Measurements from ENCODE around the gene TNIP3. TPM values are rescaled to one million over a fixed set of nuclear protein-coding genes. Genes with fewer than 3 reads are reported as not detected.

The TNIP3 gene
- total and polyA plus RNA-seq, 9 of the 15 experiments (the other 6 are each of a cell fraction or from before 2014, with no cell fraction given) = 0.14 TPM; not detected in 8

DNA sequence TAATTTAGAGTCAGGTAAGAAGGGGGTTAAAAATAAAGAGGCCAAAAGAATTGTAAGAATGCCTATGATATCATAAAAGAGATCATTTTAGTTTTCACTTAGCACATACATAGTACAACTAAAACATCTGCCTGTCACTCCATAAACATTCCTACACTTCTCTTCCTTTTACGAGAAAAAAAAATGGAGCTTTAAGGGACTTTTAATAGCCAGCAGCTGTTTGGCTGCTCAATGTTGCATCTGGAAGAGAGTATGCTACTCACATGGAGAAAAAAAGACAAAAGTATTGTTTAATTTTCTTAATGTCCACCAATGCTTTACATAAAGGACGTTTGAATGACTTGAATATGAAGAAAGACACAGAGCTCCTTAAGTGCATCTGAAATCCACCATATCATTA, 48.7 kb upstream of the TNIP3 start:
- H2AFZ ChIP-seq (ENCODE audit: low read depth, low read length) = no peak overlapping the region
- no peaks in the 10 kb centered on the region for H3K27me3 ChIP-seq (ENCODE audit: control insufficient read depth in 2 of 2, insufficient read depth in 2 of 2, low read length in 2 of 2)
- H3K9me3 ChIP-seq (replicated peaks; ENCODE audit: control insufficient read depth, insufficient read depth, low read depth, low read length) = no peaks in the 10 kb centered on the region; the same call in 1 of the 2 replicates
- DNase-seq (ENCODE audit: extremely low read depth in 1 of 4, low spot score in 3 of 4) = no peak
- no peaks in the 10 kb centered on the region for H4K20me1 ChIP-seq (replicated peaks; ENCODE audit: control insufficient read depth, insufficient read depth, low read length)
- H3K4me1 ChIP-seq (replicated peaks in 1 of 2; ENCODE audit: control insufficient read depth in 2 of 2, insufficient read depth in 2 of 2, low read length in 2 of 2) = no peaks in the 10 kb centered on the region
- intact Hi-C loops (cut with micrococcal nuclease) = no loop called here
- CTCF ChIA-PET (ENCODE audit: low intra/inter-chr PET ratio) = no interaction called here
- TF ChIP-seq, protein P1, sequence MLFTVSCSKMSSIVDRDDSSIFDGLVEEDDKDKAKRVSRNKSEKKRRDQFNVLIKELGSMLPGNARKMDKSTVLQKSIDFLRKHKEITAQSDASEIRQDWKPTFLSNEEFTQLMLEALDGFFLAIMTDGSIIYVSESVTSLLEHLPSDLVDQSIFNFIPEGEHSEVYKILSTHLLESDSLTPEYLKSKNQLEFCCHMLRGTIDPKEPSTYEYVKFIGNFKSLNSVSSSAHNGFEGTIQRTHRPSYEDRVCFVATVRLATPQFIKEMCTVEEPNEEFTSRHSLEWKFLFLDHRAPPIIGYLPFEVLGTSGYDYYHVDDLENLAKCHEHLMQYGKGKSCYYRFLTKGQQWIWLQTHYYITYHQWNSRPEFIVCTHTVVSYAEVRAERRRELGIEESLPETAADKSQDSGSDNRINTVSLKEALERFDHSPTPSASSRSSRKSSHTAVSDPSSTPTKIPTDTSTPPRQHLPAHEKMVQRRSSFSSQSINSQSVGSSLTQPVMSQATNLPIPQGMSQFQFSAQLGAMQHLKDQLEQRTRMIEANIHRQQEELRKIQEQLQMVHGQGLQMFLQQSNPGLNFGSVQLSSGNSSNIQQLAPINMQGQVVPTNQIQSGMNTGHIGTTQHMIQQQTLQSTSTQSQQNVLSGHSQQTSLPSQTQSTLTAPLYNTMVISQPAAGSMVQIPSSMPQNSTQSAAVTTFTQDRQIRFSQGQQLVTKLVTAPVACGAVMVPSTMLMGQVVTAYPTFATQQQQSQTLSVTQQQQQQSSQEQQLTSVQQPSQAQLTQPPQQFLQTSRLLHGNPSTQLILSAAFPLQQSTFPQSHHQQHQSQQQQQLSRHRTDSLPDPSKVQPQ (CRISPR knock-in tag; IDR thresholded peaks at IDR 0.05; ENCODE audit: borderline replicate concordance) = no peak
- H3K27ac ChIP-seq (ENCODE audit: extremely low read depth, low read depth, low read length) = no peak overlapping the region
- POLR2A ChIA-PET = no interaction called here
- WGBS (ENCODE audit: insufficient coverage, low coverage, missing lambda C conversion rate) = 0% methylated on average over 2 of the region's 2 CpGs
- no peak for ATAC-seq
- H3K79me2 ChIP-seq (ENCODE audit: control insufficient read depth, insufficient read depth, low read length) = no peaks in the 10 kb centered on the region
- no peak overlapping the region for H3K4me3 ChIP-seq
- H3K9me1 ChIP-seq (ENCODE audit: control insufficient read depth, insufficient read depth, low read length) = no peaks in the 10 kb centered on the region
- in situ Hi-C loops (cut with MboI) = no loop called here
- no peak overlapping the region for H3K9ac ChIP-seq (ENCODE audit: insufficient read depth in 1 of 2, low read depth in 2 of 2, low read length in 2 of 2)
- no peaks in the 10 kb centered on the region for H3K36me3 ChIP-seq (ENCODE audit: control insufficient read depth, insufficient read depth, low read length)
- FAIRE-seq = no peak
- BruUV-seq (replicated peaks) = no TSS peak
- no peak overlapping the region for H3K4me2 ChIP-seq (ENCODE audit: insufficient read depth, low read length)

DNA sequence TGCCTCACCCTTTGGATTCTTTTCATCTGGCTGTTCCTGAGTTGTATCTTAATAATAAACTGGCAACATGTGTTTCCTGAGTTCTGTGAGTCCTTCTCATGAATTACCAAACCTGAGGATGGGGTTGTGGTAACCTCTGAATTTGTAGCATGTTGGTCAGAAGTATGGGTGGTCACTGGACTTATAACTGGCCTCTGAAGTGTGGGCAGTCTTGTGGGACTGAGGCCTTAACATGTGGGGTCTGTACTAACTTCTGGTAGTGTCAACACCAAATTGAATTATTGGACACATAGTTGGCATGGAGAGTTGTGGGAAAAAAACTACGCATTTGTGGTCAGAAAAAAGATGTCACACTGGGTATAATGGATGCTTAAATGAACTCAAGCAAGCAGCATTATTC, 45.0 kb upstream of the TNIP3 start:
- FAIRE-seq (no peak), DNase-seq (ENCODE audit: extremely low read depth in 1 of 4, low spot score in 3 of 4) (no peak), ATAC-seq (no peak)
- Histone ChIP-seq H3K79me2 (ENCODE audit: control insufficient read depth, insufficient read depth, low read length) (no peaks in the 10 kb centered on the region), H3K27ac (ENCODE audit: extremely low read depth, low read depth, low read length) (no peak overlapping the region), H3K9me3 (replicated peaks; ENCODE audit: control insufficient read depth, insufficient read depth, low read depth, low read length) (no peaks in the 10 kb centered on the region; the same call in 1 of the 2 replicates), H3K4me3 (no peak overlapping the region), H3K36me3 (ENCODE audit: control insufficient read depth, insufficient read depth, low read length) (no peaks in the 10 kb centered on the region), H4K20me1 (replicated peaks; ENCODE audit: control insufficient read depth, insufficient read depth, low read length) (no peaks in the 10 kb centered on the region), H3K9me1 (ENCODE audit: control insufficient read depth, insufficient read depth, low read length) (no peaks in the 10 kb centered on the region), H3K9ac (ENCODE audit: insufficient read depth in 1 of 2, low read depth in 2 of 2, low read length in 2 of 2) (no peak overlapping the region), H3K4me1 (replicated peaks in 1 of 2; ENCODE audit: control insufficient read depth in 2 of 2, insufficient read depth in 2 of 2, low read length in 2 of 2) (no peaks in the 10 kb centered on the region), H2AFZ (ENCODE audit: low read depth, low read length) (no peak overlapping the region), H3K4me2 (ENCODE audit: insufficient read depth, low read length) (no peak overlapping the region), H3K27me3 (ENCODE audit: control insufficient read depth in 2 of 2, insufficient read depth in 2 of 2, low read length in 2 of 2) (no peaks in the 10 kb centered on the region)
- POLR2A ChIA-PET = no interaction called here
- intact Hi-C loops (cut with micrococcal nuclease) = no loop called here
- 0% methylated on average over 1 of the region's 1 CpG for WGBS (ENCODE audit: insufficient coverage, low coverage, missing lambda C conversion rate)
- no TSS peak for BruUV-seq (replicated peaks)
- in situ Hi-C loops (cut with MboI) = no loop called here
- CTCF ChIA-PET (ENCODE audit: low intra/inter-chr PET ratio) = no interaction called here
- no peak for TF ChIP-seq SREBF2 (CRISPR knock-in tag; IDR thresholded peaks at IDR 0.05)
- TF ChIP-seq NFRKB (IDR thresholded peaks at IDR 0.05; ENCODE audit: low read depth) = no peak
- TF ChIP-seq, protein P2, sequence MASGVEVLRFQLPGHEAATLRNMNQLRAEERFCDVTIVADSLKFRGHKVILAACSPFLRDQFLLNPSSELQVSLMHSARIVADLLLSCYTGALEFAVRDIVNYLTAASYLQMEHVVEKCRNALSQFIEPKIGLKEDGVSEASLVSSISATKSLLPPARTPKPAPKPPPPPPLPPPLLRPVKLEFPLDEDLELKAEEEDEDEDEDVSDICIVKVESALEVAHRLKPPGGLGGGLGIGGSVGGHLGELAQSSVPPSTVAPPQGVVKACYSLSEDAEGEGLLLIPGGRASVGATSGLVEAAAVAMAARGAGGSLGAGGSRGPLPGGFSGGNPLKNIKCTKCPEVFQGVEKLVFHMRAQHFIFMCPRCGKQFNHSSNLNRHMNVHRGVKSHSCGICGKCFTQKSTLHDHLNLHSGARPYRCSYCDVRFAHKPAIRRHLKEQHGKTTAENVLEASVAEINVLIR (CRISPR knock-in tag; IDR thresholded peaks at IDR 0.05) = no peak
- TF ChIP-seq, protein P3, sequence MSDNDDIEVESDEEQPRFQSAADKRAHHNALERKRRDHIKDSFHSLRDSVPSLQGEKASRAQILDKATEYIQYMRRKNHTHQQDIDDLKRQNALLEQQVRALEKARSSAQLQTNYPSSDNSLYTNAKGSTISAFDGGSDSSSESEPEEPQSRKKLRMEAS (CRISPR knock-in tag; IDR thresholded peaks at IDR 0.05) = no peak
- no peak for TF ChIP-seq TAF7 (tag; IDR thresholded peaks at IDR 0.05)
- TF ChIP-seq, protein P4, sequence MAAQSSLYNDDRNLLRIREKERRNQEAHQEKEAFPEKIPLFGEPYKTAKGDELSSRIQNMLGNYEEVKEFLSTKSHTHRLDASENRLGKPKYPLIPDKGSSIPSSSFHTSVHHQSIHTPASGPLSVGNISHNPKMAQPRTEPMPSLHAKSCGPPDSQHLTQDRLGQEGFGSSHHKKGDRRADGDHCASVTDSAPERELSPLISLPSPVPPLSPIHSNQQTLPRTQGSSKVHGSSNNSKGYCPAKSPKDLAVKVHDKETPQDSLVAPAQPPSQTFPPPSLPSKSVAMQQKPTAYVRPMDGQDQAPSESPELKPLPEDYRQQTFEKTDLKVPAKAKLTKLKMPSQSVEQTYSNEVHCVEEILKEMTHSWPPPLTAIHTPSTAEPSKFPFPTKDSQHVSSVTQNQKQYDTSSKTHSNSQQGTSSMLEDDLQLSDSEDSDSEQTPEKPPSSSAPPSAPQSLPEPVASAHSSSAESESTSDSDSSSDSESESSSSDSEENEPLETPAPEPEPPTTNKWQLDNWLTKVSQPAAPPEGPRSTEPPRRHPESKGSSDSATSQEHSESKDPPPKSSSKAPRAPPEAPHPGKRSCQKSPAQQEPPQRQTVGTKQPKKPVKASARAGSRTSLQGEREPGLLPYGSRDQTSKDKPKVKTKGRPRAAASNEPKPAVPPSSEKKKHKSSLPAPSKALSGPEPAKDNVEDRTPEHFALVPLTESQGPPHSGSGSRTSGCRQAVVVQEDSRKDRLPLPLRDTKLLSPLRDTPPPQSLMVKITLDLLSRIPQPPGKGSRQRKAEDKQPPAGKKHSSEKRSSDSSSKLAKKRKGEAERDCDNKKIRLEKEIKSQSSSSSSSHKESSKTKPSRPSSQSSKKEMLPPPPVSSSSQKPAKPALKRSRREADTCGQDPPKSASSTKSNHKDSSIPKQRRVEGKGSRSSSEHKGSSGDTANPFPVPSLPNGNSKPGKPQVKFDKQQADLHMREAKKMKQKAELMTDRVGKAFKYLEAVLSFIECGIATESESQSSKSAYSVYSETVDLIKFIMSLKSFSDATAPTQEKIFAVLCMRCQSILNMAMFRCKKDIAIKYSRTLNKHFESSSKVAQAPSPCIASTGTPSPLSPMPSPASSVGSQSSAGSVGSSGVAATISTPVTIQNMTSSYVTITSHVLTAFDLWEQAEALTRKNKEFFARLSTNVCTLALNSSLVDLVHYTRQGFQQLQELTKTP (IDR thresholded peaks at IDR 0.05; ENCODE audit: low read depth in 1 of 2, partially characterized antibody in 2 of 2) = no peak
- no peak for TF ChIP-seq NUFIP1 (IDR thresholded peaks at IDR 0.05; ENCODE audit: partially characterized antibody)

Measured in K562 (cell line).